HG03521 (cell line): ENCODE measurements around the gene RNASE7.
"Not testable (repeated sequence)": the region's sequence is repeated elsewhere in the genome, so short reads cannot be mapped to it uniquely, and the experiment has no call there.

Source experiments
- ATAC-seq: cut with Tn5 transposase; IDR thresholded peaks from one replicate; pipeline ENCODE4 v1.9.1; 2021; ENCODE audit warnings: mild to moderate bottlenecking, moderate library complexity; ENCODE audit not compliant: unreplicated experiment

The RNASE7 gene

DNA sequence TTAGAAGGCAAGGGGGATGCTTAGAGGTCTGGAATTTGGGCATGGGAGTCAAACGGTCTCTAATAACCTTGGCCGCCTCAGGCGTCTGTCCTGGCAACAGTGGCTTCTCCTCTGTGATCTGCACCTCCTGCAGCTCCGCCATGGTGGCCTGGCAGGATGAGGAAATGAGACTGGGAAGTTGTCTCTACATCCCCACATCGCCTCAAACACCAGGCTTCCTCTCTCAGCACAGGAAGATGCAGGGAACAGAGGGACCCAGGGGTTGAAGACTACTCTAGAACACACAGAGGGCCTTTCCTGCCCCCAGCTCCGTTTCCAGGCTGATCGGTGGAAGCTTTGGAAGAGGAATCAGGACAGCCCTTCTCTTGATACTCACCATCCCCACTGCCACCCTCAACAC lies 19.0 kb upstream of the RNASE7 start:
- ATAC-seq = no peak

DNA sequence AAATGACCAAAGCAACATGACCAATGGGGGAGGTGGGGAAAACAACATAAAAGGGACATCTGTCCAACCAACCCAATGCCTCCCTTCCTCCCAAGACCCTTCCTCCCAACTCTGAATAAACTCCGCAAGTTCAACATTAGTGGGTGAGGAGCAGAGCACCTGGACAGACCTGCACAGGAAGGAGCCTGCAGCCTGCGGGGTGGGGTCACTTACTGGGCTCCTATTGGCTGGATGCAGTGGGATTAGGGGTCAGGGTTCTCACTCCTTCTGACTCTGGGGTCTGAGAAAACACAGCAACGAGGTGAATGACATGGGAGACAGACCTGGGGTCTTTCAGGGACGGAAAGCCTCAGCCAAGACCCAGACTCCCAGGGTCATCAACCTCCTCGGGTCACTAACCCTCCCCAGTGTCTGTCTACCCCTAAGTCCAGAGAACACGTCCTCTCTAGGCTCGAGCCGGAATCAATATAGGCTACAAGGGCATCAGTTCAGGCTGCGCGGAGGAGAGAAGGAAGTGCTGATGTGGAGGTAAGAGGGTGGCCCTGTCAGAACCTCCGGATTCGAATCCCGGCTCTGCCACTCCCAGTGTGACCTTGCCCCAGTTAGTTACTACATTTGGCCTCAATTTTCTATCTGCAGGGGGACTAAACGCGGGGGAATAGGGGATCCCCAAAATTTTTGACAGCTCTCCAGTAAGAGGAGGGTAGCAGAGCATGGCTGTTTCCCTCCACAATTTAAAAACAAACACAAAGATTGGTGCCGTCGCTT lies 18.2 kb upstream of the RNASE7 start:
- ATAC-seq = no peak

- ATAC-seq = no peak
Observed at GRCh38 chr14:21024585-21025370, 17.4 kb upstream of the RNASE7 start, which contains the start of gene NDRG2. Gene NDRG2, minus strand, starts transcription at chr14:21025061. Its CDS starts 1,746 bp downstream, at chr14:21023315.

- no peak for ATAC-seq
Observed at GRCh38 chr14:21025371-21026273, 16.5 kb upstream of the RNASE7 start.

GRCh38 chr14:21026274-21026987 lies 15.7 kb upstream of the RNASE7 start:
- ATAC-seq = no peak

GRCh38 chr14:21026988-21027315 lies 15.2 kb upstream of the RNASE7 start:
- ATAC-seq = no peak

DNA sequence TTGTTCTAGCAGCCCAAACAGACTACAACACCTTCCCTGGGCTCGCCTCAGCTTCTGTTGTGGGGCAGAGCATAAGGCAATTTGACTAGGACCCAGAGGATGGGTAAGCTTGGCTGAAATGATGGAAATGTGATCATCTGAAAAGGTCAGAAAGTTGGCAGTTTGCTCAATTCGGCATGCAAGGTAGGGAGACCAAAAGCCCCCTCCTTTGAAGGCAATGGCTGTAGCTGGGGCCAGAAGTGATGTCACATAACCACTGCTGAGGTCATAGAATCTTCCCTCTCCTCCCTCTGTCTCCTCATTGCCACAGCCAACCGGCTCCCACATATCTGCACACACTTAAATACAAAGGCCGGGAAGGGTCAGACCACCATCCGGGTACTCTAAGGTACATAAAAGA lies 12.2 kb upstream of the RNASE7 start, which contains the start of gene TPPP2:
TSS of gene TPPP2 (plus strand) at position 301 of the 400 bp plus-strand sequence. CDS start 365 bp downstream, outside the sequence.
- ATAC-seq = no peak

GRCh38 chr14:21030531-21030930 lies 11.6 kb upstream of the RNASE7 start:
- ATAC-seq = no peak

DNA sequence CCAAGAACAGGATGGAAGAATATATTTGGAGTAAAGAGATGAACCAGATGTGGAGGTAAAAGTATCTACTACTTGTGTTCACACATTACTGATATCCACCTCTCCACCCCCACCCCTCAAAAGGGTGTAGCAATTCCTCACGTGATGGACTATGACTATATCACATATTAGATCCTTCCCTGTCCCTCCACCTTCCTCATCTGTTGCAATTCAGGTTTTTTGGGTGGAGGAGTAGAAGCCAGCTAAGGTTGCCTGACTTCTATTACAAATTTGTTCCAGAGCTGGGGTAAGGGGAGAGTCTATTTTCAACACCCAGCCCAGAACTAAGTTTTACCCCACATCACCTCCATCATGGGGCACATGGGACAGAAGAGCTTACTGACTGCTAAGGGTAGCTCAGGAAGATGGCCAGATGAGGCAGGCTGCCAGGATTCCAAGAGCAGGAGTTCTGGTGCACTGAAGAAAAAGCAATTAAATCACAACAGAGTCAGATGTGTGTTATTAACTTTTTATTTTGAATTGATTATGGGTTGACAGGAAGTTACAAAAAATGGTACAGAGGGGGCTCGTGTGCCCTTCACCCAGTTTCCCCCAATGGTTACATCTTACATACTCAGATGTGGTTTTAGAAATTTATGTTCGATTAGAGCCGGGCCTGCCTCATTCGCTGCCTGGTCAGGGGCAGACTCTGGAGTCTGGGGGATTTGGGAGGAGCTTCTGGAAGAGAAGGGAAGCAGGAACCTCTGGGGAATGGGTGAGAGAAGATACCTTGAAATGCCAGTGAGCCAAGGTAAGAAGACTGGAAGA lies 9.6 kb upstream of the RNASE7 start:
- ATAC-seq = no peak

DNA sequence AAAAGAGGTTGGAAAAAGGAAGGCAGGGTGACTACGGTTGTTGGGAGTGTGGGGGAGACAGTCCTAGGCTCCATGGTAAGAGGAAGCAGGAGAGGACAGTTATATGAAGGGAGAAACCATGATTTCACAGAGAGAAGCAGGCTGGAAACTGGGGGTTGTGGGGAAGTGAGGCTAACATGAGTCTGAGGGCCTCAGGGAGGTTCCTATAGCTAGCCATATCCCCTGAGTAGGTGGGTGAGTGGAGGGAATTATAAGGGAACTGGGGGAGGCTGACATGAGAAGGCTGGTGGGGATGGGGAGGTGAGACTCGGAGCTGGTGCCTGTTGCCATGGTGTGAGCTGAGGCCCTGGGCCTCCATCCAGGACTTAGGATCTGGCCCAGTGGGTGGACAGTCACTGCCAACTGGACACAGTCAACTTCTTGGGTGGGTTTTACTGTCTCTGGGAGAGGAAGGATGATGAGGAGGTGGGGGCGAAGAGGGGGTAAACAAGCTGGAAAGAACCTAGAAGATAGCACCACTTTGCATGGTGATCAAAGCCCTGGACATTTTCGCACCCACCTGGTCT lies 8.9 kb upstream of the RNASE7 start:
- no peak for ATAC-seq

- ATAC-seq = no peak
Observed at GRCh38 chr14:21034707-21035106, 7.5 kb upstream of the RNASE7 start, which contains the start of gene RNASE13. Gene RNASE13, minus strand, starts transcription at chr14:21034807. Its CDS starts 519 bp downstream, at chr14:21034288.

GRCh38 chr14:21036751-21037150 lies 5.4 kb upstream of the RNASE7 start:
- no peak for ATAC-seq

- ATAC-seq = no peak
Observed at GRCh38 chr14:21037156-21037555, 5.0 kb upstream of the RNASE7 start.

DNA sequence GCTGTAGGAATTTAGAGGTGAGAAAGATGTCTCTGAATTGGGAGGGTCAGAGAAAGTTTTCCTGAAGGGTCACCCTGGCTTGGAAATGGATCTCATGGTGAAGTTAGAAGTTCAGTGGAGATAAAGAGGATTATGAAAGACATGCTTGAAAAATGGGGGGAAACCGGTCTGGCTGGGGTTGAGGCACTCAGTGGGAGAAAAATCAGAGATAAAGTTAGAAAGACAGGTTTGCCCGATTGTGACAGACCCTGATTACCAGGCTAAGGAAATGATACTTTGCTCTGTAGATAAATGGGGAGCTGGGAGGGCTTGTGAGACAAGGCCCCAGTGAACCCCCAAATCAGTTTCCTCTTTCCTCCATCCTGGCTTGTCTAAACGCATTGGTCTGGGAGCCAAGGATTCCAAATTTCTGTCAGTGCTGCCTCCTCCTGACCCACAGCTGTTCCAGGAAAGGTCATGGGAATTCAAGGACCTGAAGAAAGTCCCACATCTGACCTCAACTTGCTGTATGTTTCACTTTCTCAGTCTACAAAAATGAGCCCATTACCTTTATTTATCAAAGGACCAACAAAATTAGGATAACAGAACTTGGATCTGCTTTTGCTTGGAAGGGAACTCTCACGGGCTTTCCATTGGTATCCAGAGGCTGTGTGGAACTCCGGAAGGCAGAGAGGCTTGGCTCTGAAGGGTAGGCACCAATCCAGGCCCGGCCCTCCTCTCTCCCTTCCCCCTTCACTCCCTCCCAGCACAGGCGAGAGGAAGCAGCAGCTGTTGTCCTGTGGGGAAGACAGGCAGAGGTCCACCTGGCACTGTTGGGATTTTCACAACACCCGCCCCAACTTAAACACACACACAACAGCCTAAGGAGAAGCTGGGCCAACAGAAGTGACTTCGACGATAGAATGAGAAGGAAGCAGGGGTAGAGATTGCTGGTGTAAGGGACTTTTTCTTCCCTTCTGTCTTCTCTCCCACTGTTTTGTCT lies 3.4 kb upstream of the RNASE7 start:
- ATAC-seq = no peak

- no peak for ATAC-seq
Observed at GRCh38 chr14:21039585-21040369, 2.4 kb upstream of the RNASE7 start.

GRCh38 chr14:21040370-21040925 lies 1.7 kb upstream of the RNASE7 start:
- ATAC-seq = no peak

- not testable (repeated sequence) for ATAC-seq
Observed at GRCh38 chr14:21040941-21041340, 1.2 kb upstream of the RNASE7 start.
